ENCODE data around the gene ASB2.

The ASB2 gene

DNA sequence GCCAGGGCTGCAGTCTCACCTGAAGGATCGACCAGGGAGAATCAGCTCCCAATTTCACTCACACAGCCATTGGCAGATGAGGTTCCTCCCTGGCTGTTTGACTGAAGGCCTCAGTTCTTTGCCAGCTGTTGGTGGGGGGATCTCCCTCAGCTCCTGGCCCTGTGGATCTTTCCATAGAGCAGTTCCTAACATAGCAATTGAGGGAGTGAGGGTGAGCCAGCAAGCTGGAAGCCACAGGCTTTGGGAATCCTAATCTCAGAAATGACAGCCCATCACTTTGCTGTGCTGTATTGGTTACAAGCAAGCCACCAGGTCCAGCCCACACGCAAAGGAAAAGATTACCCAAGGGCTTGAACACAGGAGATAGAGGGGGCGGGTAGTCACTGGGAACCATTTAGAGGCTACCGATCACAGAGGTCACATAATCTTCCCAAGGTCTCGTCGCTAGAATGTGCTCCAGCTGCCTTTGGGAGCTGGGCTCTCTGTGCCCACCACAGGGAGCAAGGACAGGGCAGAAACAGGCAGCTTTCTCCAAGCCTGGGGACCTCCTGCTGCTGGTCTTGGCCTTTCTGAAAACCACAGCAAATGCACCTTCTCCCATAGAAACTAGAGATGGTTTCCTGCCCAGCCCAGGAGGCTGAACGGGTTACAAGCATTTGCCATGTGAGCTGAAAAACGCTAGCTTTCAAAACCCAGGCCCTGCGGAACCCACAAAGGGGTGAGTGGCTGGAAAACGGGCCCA lies 45.2 kb upstream of the ASB2 start:
- no peak overlapping the region for H3K4me3 ChIP-seq (ENCODE audit: low read depth in 1 of 2, low read length in 1 of 2)
- no peak for TF ChIP-seq CTCF (IDR thresholded peaks at IDR 0.05)
- peaks cover 4 to 7% of the 10 kb centered on the region in 2 experiments for H3K4me1 ChIP-seq (ENCODE audit: control insufficient read depth in 1 of 2, insufficient read depth in 1 of 2, low read depth in 1 of 2, low read length in 1 of 2)
- no peak overlapping the region for H3K27ac ChIP-seq
- H3K9me3 ChIP-seq: no peaks in the 10 kb centered on the region
- H3K36me3 ChIP-seq: no peaks in the 10 kb centered on the region
- peaks cover 8% of the 10 kb centered on the region for H3K27me3 ChIP-seq

GRCh38 chr14:94021001-94021400 lies 44.6 kb upstream of the ASB2 start:
- no peak overlapping the region for H3K27ac ChIP-seq
- H3K36me3 ChIP-seq: no peaks in the 10 kb centered on the region
- H3K4me3 ChIP-seq (ENCODE audit: low read depth in 1 of 2, low read length in 1 of 2): no peak overlapping the region
- TF ChIP-seq CTCF (IDR thresholded peaks at IDR 0.05): no peak
- H3K9me3 ChIP-seq: no peaks in the 10 kb centered on the region
- H3K27me3 ChIP-seq: peaks cover 11% of the 10 kb centered on the region
- H3K4me1 ChIP-seq (ENCODE audit: control insufficient read depth in 1 of 2, insufficient read depth in 1 of 2, low read depth in 1 of 2, low read length in 1 of 2): peaks cover 4 to 5% of the 10 kb centered on the region in 2 experiments

GRCh38 chr14:94020267-94020666 lies 43.9 kb upstream of the ASB2 start:
- Histone ChIP-seq H3K27me3 (peaks cover 14% of the 10 kb centered on the region), H3K27ac (no peak overlapping the region), H3K36me3 (no peaks in the 10 kb centered on the region), H3K9me3 (no peaks in the 10 kb centered on the region), H3K4me3 (ENCODE audit: low read depth in 1 of 2, low read length in 1 of 2) (no peak overlapping the region), H3K4me1 (ENCODE audit: control insufficient read depth in 1 of 2, insufficient read depth in 1 of 2, low read depth in 1 of 2, low read length in 1 of 2) (no peaks in the 10 kb centered on the region)
- TF ChIP-seq CTCF (IDR thresholded peaks at IDR 0.05): no peak

DNA sequence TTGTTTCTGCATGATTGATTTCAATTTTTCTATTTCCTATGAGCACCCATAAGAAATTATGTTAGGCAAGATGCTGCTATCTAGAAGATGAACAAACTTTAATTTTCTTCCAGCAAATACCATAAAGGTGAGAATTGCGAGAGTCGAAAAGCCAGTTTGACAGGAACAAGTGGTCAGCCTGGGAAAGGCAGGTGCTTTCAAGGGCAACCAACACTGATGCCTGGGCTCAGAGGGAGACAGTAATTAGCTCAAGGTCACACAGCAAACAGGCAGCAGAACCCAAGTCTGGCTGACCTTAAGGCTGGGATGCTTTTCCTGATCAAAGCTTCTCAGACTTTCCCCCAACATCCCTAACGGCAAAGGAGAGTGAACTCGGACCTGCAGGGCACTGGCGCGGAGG lies 43.0 kb upstream of the ASB2 start:
- Histone ChIP-seq H3K4me3 (ENCODE audit: low read depth in 1 of 2, low read length in 1 of 2) (no peak overlapping the region), H3K27ac (no peak overlapping the region), H3K36me3 (no peaks in the 10 kb centered on the region), H3K9me3 (no peaks in the 10 kb centered on the region), H3K4me1 (ENCODE audit: control insufficient read depth in 1 of 2, insufficient read depth in 1 of 2, low read depth in 1 of 2, low read length in 1 of 2) (no peaks in the 10 kb centered on the region), H3K27me3 (peaks cover 14% of the 10 kb centered on the region)
- TF ChIP-seq CTCF (IDR thresholded peaks at IDR 0.05): no peak

DNA sequence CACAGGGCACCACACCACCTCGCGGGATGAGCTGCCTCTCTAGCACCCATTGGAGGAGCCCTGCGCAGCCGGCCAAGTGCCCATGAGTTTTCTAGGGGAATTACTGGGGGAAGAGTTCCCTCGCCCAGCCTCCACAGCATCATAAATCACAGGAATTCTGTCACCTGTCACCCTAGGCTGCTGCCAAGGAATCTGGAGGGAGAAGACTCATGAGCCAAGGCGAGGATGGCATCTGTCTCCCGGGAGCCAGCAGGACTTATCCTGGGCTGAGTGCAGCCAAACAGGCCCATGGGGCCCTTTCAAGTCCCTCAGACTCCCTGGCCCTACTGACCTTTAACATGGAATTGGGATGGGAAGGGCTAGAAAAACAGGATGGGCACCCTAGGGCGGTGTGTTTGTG lies 41.9 kb upstream of the ASB2 start:
- H3K27me3 ChIP-seq: peaks cover 14% of the 10 kb centered on the region
- no peak overlapping the region for H3K27ac ChIP-seq
- no peak for TF ChIP-seq CTCF (IDR thresholded peaks at IDR 0.05)
- no peak overlapping the region for H3K4me3 ChIP-seq (ENCODE audit: low read depth in 1 of 2, low read length in 1 of 2)
- no peaks in the 10 kb centered on the region for H3K36me3 ChIP-seq
- no peaks in the 10 kb centered on the region for H3K4me1 ChIP-seq (ENCODE audit: control insufficient read depth in 1 of 2, insufficient read depth in 1 of 2, low read depth in 1 of 2, low read length in 1 of 2)
- no peaks in the 10 kb centered on the region for H3K9me3 ChIP-seq

All from neutrophil (primary cell).